Stimulated activated naive CD8-positive, alpha-beta T cell treated with anti-CD3 and anti-CD28 coated beads, Interleukin-15, Interleukin-2, amounts not matched to agents 100 U/mL and 50 U/mL, for 24 hours (primary cell): ENCODE measurements around the gene GABRA5.

Experiments
- ATAC-seq: fragments of 150-1000 bp; cut with Tn5 transposase; one replicate; pipeline ENCODE4 v1.10.0; 2021
- DNase-seq: peaks from one replicate; pipeline ENCODE4 v3.0.0; 2021

Gene GABRA5

GRCh38 chr15:26928051-26928450 lies 61.2 kb downstream of the GABRA5 start:
- ATAC-seq = no peak
- DNase-seq = no peak

- no peak for ATAC-seq
Measured at GRCh38 chr15:26929588-26929987, 62.7 kb downstream of the GABRA5 start.

GRCh38 chr15:26934848-26935247 lies 68.0 kb downstream of the GABRA5 start:
- ATAC-seq (no peak), DNase-seq (no peak)

More at GRCh38 chr15:26929588-26929987, 62.7 kb downstream of the GABRA5 start:
- DNase-seq = no peak

- no peak for ATAC-seq
- no peak for DNase-seq
Measured at GRCh38 chr15:26935322-26935721, 68.5 kb downstream of the GABRA5 start.

GRCh38 chr15:26936502-26936901 lies 69.6 kb downstream of the GABRA5 start:
- ATAC-seq = no peak
- no peak for DNase-seq

GRCh38 chr15:26937134-26937533 lies 70.3 kb downstream of the GABRA5 start:
- ATAC-seq (no peak), DNase-seq (no peak)

GRCh38 chr15:26939398-26939797 lies 72.5 kb downstream of the GABRA5 start:
- DNase-seq = no peak
- no peak for ATAC-seq

- no peak for DNase-seq
- no peak for ATAC-seq
Measured at GRCh38 chr15:26941489-26941888, 74.6 kb downstream of the GABRA5 start.

- no peak for ATAC-seq
- no peak for DNase-seq
Measured at GRCh38 chr15:26943866-26944265, 77.0 kb downstream of the GABRA5 start.

- DNase-seq (no peak), ATAC-seq (no peak)
Measured at GRCh38 chr15:26945046-26945445, 78.2 kb downstream of the GABRA5 start.

GRCh38 chr15:26950001-26950400 lies 83.1 kb downstream of the GABRA5 start:
- ATAC-seq (no peak), DNase-seq (no peak)

- DNase-seq = no peak
- no peak for ATAC-seq
Measured at GRCh38 chr15:26954403-26954802, 87.5 kb downstream of the GABRA5 start.

- ATAC-seq (no peak), DNase-seq (no peak)
Measured at GRCh38 chr15:26967719-26968269, 100.9 kb downstream of the GABRA5 start.

- ATAC-seq (no peak), DNase-seq (no peak)
Measured at GRCh38 chr15:26968806-26969205, 101.9 kb downstream of the GABRA5 start.

GRCh38 chr15:26970712-26971210 lies 103.9 kb downstream of the GABRA5 start, which contains the start of gene GABRG3:
Gene GABRG3, plus strand, starts transcription at chr15:26971181.
- ATAC-seq = no peak
- DNase-seq = no peak

- no peak for DNase-seq
- no peak for ATAC-seq
Measured at GRCh38 chr15:26971271-26972018, 104.6 kb downstream of the GABRA5 start.

- DNase-seq (no peak), ATAC-seq (no peak)
Measured at GRCh38 chr15:26972636-26973035, 105.8 kb downstream of the GABRA5 start.

GRCh38 chr15:26974120-26974780 lies 107.4 kb downstream of the GABRA5 start:
- no peak for ATAC-seq
- no peak for DNase-seq

- DNase-seq (no peak), ATAC-seq (no peak)
Measured at GRCh38 chr15:26981492-26981891, 114.6 kb downstream of the GABRA5 start.

- DNase-seq = no peak
- no peak for ATAC-seq
Measured at GRCh38 chr15:26983822-26984221, 117.0 kb downstream of the GABRA5 start.

- DNase-seq = no peak
Measured at GRCh38 chr15:26985050-26985449, 118.2 kb downstream of the GABRA5 start.

GRCh38 chr15:26996250-26996649 lies 129.4 kb downstream of the GABRA5 start:
- DNase-seq (no peak), ATAC-seq (no peak)

More at GRCh38 chr15:26985050-26985449, 118.2 kb downstream of the GABRA5 start:
- ATAC-seq = no peak
